Activated CD4-positive, alpha-beta T cell treated with anti-CD3 and anti-CD28 coated beads, Interleukin-2, amount 50 U/mL, for 1 hour (primary cell): Measurements from ENCODE around the gene ZBTB43.
"Not testable (repeated sequence)": the region's sequence is repeated elsewhere in the genome, so short reads cannot be mapped to it uniquely, and the experiment has no call there.

Experiments used
- DNase-seq: peaks from one replicate; pipeline ENCODE4 v3.0.0-alpha.2; 2020

ZBTB43 gene

DNA sequence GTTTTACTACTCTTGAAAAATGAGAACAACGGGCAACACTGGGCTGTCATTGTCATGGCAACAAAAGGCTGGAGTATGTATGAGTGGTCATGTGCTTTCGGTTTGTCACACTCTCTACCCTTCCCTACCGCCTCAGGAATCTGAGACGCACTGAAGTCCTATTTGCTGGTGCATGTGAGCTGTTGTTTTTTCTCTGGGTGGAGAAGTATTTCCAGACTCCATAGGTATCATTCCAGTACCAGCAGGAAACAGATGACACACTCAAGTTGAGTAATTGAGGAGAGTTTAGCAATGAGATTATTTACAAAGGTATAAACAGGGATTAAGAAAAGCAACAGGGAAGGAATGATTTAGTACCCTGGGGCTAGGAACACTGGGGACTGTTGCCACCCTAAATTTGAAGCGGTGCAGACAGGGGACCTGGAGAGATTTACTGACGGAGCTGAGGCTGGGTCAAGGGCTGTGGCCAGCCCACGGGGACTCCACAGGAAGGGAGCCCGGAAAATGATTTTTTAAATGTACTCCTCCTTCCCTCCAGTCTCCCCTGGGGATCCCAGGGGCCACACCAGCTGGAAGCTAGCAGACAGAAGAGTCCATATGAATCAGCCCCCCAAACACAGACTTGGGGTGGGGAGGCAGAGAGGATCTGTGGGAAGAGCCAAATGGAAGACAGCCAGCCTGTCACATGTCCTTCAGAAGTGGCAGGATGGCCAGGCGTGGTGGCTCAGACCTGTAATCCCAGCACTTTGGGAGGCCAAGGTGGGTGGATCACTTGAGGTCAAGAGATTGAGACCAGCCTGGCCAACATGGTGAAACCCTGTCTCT is 13.2 kb upstream of the ZBTB43 start:
- DNase-seq, result no peak

DNA sequence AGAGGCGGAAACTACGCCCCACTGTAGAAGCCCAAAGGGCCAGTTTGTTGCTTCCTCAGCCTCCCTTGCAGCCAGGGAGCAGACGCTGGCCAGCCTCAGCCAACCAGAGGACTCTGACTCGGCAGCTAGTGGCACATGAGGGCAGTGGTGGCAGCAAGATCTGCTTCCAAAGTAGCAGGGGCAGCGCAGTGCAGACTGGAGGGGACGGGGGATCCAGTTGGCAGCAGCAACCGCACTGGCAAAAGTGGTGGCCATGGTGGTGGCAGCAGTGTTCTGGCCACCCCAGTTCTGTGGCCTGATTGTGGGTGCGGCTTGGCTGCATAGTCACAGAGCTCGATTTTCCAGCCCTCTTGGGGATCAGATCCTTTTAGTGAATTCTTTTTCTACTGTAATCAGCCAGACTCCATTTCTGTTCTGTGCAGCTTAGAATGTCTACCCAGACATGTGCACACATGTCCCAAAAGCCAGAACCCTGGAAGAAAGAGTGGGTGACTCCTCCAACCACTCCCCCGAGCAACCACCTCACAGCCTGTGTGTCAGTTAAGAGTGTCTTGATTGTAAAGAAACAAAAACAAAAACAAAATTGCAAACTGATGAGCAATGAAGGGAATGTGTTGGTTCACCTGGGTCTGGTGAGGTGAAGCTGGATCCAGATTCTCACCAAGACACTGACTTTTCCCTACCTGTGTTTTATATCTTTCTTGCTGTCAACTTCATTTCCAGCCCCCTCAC is 11.0 kb upstream of the ZBTB43 start:
- no peak for DNase-seq

DNA sequence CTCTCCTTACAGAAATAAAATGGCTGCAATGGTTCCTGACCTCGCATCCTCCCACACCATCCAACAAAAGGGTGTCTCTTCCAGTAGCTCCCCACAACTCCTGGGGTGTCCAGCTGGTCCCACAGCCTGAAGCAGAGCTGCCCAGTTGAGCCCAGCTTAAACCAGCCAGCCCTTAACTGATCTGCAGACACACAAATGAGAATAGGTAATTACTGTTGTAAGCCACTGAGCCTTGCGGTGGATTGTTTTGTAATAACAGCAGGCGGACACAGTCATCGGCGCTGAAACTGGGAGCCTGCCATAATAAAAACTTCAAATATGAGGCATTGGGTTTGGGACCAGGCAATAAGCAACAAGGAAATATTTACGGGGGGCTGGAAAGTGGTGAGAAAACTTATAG is 10.4 kb upstream of the ZBTB43 start:
- no peak for DNase-seq

DNA sequence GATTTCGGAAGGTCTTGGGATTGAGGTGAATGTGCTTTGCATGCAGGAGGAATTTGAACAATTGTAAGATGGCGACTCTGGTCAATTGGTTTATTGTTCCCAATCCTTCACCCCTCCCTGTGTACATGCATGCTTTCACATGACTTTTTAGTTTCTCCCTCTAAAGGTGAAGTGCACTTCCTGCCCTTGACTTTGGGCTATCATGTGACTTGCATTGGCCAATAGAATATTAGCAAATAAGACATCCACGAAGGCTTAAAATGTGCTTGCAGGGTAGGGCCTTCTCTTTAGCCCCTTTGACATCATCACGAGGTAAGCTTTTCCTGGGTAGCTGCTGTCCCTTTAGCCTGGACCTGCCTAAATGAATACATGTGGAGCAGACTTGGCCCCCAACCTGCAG is 8.1 kb upstream of the ZBTB43 start:
- DNase-seq, result no peak

DNA sequence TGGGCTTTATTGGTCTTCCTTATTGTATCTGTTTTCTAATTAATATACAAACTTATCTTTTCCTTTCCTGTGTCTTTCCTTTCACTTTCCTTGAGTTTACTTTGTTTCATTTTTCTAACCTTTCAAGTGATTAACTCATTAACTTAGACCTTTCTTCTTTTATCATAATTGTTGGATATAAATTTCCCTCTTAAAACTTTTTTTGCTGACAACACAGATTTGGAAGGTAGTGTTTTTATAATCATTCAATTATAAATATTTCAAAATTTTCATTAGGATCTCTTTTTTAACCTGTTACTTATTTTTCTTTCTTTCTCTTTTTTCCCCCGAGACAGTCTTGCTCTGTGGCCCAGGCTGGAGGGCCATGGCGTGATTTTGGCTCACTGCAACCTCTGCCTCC is 6.9 kb upstream of the ZBTB43 start:
- no peak for DNase-seq

DNA sequence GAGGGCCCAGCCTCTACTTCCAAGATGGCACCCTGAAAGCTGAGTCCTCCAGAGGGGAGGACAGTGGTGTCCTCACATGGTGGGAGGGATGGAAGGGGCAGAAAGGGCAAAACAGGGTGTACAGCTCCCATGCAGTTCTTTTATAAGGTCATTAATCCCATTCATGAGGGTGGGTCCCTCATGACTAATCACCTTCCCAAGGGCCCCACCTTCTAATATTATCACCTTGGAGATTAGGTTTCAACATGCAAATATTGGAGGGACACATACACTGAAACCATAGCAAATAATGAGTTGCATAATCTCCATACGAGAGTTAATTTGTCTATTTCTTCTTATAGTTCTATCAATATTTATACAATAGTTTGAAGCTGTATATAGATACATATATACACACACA is 5.8 kb upstream of the ZBTB43 start:
- no peak for DNase-seq

DNA sequence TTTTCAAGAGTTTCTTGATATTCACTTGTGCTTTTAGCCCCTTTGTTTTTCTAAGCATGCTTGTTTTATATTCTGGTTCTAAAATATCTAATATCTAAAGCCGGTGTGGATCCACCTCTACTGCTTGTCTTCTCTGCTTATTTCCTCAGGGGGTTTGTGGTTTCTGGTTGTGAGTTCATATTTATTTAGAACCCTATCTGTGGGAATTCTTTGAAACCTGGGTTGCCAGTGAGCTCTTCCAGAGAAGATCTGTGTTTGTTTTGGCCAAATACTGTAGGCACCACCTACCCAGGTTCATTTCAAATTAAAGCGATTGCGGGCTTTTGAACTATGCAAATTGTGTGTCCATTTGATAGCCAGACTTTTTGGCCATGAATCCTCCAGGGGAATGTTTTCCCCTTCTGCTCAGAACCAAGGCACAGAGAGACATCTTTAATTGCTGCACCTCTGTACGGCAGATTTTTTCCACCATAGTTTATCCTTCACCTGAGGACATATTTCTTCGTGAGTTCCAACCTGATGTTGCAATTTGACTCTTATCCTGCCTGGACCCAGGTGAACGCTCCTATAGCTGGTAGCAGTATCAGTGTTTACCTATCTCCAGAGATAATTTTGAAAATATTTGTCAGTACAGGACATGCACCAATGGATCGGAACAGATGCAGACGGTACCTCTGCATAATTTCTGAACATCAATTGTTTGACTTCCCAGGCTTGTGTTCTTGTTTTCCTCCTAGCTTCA is 2.4 kb upstream of the ZBTB43 start:
- no peak for DNase-seq

DNA sequence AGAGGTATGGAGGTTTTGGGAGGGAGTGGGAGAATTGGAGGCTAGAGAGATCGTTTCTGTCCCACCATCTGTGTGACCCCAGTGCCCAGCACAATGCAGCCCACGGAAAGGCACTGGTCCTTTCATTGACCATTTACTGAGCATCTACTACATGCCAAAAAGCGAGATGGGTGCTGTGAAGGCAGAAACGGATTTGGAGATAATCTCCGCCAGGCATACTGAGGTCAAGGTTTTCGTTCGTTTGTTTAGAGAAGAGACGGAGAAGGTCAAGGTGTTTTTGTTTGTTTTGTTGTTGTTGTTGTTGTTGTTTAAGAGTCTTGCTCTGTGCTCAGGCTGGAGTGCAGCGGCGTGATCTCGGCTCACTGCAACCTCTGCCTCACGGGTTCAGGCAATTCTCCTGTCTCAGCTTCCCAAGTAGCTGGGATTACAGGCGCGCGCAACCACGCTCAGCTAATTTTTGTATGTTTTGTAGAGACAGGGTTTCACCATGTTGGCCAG is 593 bp upstream of the ZBTB43 start:
- no peak for DNase-seq

DNA sequence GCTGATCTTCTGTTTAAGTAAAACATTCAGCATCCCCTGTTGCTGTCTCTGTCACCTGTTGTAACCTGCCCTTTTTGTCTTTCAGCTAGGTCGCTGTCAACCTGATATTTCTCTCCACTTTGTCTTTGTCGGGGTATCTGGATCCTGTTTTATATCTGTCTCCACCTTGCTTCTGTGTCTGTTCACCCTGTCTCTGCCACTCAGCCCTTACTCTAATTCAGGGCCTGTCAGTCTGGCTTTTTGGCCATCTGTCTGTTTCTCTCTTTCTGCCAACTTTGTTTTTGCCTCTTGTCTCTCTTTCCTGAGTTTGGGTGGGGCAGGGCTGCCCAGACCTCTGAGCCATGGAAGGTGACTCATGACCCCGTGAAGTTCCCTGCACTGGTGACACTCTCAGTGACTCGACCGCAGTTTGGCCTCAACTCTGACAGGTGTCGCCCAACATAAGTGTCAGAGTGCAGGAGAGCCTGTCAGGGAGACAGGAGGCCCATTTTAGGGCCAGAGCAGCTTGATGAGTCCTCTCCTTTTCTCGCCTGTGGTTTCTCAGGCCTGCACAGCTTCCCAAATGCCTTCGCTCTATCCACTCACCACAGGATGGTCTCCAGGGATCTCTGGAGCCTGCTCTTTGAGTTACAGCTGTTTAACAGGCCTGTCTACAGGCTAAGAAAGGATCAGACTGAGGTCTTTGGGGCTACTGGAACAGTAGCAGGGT is 868 bp downstream of the ZBTB43 start:
- peak; percentile 70 for DNase-seq

DNA sequence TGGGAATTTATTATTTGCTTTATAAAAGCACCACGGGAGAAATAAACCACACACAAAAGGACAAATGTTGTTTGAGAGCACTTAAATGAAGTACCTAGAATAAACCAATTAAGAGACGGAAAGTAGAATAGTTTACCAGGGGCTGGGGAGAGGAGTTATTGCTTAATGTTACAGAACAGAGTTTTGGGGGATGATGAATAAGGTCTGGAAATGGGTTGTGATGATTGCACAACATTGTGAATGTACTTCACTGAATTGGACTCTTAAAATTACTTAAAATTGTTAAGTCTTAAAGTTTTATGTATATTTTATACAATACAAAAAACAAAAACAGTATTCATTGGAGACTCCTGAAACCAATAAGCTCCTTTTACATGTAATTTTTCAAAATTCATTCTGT is 1.5 kb downstream of the ZBTB43 start:
- no peak for DNase-seq

DNA sequence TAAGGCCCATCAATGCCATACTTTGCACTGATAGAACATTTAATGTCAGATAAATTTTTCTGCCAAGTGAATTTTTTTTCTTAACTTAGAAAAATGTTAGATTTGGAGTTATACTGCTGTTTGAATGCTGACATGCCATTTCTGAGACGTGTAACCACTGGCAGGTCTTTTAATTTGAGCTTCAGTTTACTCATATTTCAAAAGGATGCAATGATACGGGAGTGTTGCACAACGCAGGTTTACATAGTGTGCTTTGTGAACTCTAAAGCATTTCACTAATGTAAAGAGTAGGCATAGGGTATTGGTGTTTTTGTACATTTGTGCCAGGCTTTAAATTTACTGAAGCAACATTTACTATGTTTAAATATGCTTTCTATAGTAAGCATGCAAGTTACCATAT is 4.2 kb downstream of the ZBTB43 start:
- DNase-seq, result no peak

DNA sequence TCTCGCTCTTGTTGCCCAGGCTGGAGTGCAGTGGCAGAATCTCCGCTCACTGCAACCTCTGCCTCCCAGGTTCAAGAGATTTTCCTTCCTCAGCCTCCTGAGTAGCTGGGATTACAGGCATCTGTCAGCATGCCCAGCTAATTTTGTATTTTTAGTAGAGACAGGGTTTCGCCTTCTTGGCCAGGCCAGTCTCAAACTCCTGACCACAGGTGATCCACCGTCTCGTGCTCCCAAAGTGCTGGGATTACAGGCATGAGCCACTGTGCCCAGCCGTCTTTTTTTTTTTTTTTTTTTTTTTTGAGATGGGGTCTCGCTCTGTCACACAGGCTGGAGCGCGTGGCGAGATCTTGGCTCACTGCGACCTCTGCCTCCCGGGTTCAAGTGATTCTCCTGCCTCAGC is 5.4 kb downstream of the ZBTB43 start:
- DNase-seq, result not testable (repeated sequence)

DNA sequence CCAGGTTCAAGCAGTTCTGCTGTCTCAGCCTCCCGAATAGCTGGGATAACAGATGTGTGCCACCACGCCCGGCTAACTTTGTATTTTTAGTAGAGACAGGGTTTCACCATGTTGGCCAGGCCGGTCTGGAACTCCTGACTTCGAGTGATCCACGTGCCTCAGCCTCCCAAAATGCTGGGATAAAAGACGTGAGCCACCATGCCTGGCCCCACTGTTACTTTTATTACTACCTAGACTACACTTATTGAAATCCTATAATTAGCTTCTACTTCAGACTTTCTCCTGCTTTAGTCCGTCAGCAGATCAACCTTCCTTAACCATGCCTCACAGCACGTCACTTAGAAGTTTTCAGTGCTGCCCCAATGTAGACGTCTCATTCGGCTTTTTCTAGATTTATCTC is 8.2 kb downstream of the ZBTB43 start:
- DNase-seq, result no peak

DNA sequence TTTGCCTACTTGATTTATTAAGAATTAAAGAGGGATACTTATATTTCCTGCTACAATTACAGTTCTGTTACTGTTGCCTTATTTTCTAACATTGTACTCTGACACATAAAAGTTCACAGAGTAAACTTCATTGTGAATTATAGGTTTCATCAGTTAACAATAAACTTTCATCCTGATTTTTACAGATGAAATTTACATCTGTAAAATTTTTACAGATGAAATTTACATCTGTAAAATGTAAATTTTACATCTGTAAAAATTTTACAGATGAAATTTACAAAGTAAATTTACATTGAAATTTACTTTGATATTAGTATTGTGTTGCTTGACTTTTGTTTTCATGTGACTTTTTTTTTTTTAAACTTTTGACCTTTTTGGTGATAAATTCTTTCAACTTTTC is 9.3 kb downstream of the ZBTB43 start:
- DNase-seq, result no peak

DNA sequence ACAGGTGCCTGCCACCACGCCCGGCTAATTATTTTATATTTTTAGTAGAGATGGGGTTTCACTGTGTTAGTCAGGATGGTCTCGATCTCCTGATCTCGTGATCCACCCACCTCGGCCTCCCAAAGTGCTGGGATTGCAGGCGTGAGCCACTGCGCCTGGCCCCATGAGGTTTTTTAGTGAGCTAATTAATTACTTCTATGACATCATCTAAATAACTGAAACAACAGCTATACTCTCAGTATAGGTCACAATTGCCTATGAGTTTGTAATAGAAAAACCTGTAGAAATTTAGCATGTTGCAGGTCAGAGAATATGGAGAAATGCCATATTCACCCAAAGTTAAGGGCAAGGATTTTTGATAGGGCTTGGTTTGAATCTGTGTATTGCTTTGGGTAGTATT is 12.8 kb downstream of the ZBTB43 start:
- DNase-seq, result not testable (repeated sequence)

DNA sequence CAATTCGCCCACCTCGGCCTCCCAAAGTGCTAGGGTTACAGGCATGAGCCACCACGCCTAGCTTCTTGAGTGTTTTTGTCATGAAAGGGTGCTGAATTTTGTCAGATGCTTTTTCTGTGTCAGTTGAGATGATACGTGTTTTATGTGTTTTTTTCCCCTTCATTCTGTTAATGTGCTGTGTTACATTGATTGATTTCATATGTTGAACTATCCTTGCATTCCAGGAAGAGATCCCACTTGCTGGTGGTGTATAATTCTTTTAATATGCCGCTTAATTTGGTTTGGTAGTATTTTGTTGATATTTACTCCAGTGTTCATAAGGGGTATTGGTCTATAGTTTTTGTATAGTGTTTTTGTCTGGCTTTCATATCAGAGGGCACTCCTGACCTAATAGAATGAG is 13.6 kb downstream of the ZBTB43 start:
- DNase-seq, result no peak

DNA sequence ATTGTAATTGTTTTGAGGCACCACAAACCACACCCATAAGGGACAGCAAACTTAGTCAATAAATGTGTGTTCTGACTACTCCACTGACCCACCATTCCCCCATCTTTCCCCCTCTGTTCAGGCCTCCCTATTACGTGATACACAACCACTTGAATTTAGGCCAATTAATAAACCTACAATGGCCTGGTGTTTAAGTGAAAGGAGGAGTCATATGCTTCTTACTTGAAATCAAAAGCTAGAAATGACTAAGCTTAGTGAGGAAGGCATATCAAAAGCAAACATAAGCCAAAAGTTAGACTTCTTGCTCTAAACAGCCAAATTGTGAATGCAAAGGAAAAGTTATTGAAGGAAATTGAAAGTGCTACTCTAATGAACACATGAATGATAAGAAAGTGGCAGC is 14.6 kb downstream of the ZBTB43 start:
- DNase-seq, result no peak

DNA sequence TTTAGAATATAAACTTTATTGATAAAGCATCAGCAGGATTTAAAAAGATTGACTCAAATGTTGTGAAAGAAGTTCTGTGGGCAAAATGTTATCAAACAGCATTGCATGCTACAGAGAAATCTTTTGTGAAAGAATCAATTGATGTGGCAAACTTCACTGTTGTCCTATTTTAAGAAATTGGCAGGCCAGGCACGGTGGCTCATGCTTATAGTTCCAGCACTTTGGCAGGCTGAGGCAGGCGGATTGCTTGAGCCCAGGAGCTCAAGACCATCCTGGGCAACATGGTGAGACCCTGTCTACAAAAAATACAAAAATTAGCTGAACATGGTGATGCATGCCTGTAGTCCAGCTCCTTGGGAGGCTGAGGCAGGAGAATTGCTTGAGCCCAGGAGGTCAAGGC is 17.4 kb downstream of the ZBTB43 start:
- DNase-seq, result no peak

DNA sequence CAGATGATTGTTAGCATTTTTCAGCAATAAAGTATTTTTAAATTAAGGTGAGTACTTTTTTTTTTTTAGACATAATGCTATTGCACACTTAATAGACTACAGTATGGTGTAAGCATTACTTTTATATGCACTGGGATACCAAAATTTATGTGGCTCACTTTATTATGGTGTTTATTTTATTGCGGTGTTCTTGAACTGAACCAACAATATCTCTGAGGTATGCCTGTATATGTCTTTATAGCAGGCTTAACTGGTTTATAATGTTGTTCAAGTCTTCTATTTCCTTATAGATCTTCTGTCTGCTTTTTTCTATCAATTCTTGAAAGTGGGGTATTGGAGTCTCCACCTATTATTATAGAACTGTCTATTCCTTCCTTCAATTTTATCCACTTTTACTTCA is 18.0 kb downstream of the ZBTB43 start:
- no peak for DNase-seq

DNA sequence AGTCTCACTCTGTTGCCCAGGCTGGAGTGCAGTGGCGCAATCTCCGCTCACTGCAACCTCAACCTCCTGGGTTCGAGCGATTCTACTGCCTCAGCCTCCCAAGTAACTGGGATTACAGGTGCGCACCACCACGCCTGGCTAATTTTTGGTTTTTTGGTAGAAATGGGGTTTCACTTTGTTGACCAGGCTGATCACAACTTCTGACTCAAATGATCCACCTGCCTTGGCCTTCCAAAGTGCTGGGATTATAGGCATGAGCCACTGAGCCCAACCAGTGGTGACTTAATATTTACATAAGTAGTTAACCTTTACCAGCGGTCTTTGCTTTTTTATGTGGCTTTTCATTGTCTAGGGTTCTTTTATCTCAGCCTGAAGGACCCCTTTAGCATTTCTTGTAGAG is 19.2 kb downstream of the ZBTB43 start:
- DNase-seq, result not testable (repeated sequence)

DNA sequence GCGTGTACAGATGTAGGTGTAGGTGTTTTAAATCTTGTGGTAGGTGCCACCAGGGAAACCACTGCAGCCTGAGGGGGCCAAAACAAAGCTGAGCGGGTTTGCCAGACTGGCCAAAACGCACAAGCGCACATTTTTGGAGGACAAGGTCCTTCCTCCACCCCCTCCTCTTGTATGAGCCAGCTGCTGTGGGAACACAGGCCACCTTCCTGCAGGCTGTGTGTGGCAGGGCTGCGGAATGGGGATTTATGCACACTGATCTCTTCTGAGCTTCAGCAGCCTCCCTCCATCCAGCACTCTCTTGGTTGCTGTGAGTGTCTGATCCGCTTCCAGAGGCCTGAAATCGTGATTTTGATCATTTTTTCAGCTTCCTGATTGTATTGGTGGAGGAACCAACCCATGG is 22.4 kb downstream of the ZBTB43 start:
- DNase-seq, result no peak

DNA sequence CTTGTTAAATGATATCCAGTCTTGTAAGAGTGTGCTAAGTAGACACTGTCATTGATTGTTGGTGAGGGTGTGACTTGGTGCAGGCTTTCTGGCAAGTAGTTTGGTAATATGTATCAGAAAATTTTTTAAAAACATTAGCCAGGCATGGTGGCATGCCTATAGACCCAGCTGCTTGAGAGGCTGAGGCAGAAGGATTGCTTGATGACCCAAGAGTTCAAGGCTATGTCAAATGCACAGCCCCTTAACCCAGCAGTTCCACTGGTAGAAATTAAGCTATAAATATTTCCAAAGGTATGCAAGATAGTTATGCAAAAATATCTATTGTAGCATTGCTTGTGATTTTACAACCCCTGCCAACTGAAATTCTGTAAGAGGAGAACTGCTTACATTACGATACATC is 24.2 kb downstream of the ZBTB43 start:
- no peak for DNase-seq

DNA sequence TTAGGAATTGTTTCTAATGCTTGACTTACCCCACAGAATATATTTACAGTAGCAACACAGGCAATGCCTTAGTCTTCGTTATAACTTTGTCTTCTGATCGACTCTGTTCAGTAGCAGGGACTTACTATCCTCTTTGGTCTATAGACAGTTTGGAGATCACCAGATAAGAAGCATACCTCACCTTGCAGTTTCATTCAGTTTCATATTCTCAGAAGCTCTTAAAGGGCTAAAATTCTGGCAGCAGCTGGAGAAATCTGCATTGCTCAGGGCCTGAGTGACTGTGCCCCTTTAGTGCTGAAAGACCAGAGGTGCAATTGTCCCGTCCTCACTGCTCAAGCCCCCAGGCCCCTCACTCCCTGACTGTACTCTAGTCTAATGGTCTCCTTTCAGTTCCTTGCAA is 26.0 kb downstream of the ZBTB43 start:
- DNase-seq, result no peak
